Measurements from ENCODE around the gene APOD.
"Not testable (repeated sequence)": the region's sequence is repeated elsewhere in the genome, so short reads cannot be mapped to it uniquely, and the experiment has no call there.

Gene APOD

GRCh38 chr3:195609229-195609628 lies 25.5 kb upstream of the APOD start:
- DNase-seq (ENCODE audit: insufficient read length, low spot score) (no peak), FAIRE-seq (no peak)
- no peak for TF ChIP-seq CTCF (IDR thresholded peaks at IDR 0.05; ENCODE audit: insufficient read depth, missing control alignments)

GRCh38 chr3:195601785-195602184 lies 18.0 kb upstream of the APOD start:
- not testable (repeated sequence) for FAIRE-seq; DNase-seq (ENCODE audit: insufficient read length, low spot score)

- DNase-seq (ENCODE audit: insufficient read length, low spot score), result no peak
- FAIRE-seq, result no peak
- no peak for TF ChIP-seq CTCF (IDR thresholded peaks at IDR 0.05; ENCODE audit: insufficient read depth, missing control alignments)
Measured at GRCh38 chr3:195601382-195601781, 17.6 kb upstream of the APOD start.

GRCh38 chr3:195599926-195600325 lies 16.2 kb upstream of the APOD start:
- not testable (repeated sequence) for FAIRE-seq; DNase-seq (ENCODE audit: insufficient read length, low spot score)

GRCh38 chr3:195599516-195599915 lies 15.8 kb upstream of the APOD start:
- FAIRE-seq; DNase-seq (ENCODE audit: insufficient read length, low spot score): not testable (repeated sequence)

- no peak for FAIRE-seq
- no peak for DNase-seq (ENCODE audit: insufficient read length, low spot score)
- TF ChIP-seq CTCF (IDR thresholded peaks at IDR 0.05; ENCODE audit: insufficient read depth, missing control alignments), result no peak
Measured at GRCh38 chr3:195597848-195598247, 14.1 kb upstream of the APOD start.

GRCh38 chr3:195597229-195597628 lies 13.5 kb upstream of the APOD start:
- TF ChIP-seq CTCF (IDR thresholded peaks at IDR 0.05; ENCODE audit: insufficient read depth, missing control alignments), result no peak
- no peak for FAIRE-seq
- DNase-seq (ENCODE audit: insufficient read length, low spot score), result no peak

- no peak for TF ChIP-seq CTCF (IDR thresholded peaks at IDR 0.05; ENCODE audit: insufficient read depth, missing control alignments)
- DNase-seq (ENCODE audit: insufficient read length, low spot score), result no peak
- no peak for FAIRE-seq
Measured at GRCh38 chr3:195596765-195597171, 13.0 kb upstream of the APOD start.

GRCh38 chr3:195595785-195596531 lies 12.2 kb upstream of the APOD start:
- no peak for DNase-seq (ENCODE audit: insufficient read length, low spot score)
- TF ChIP-seq CTCF (IDR thresholded peaks at IDR 0.05; ENCODE audit: insufficient read depth, missing control alignments), result no peak
- no peak for FAIRE-seq

All from D721Med (cell line).